HepG2 (cell line): ENCODE data around the gene CDC123. TPM values are rescaled to one million over a fixed set of nuclear protein-coding genes. Genes with fewer than 3 reads are reported as not detected.

ENCODE experiments used
- ADNP ChIP-seq: sonication (generic); formaldehyde crosslinking; IDR thresholded peaks from 2 replicates; pipeline ENCODE4 v1.4.0; 2020; ENCODE audit warnings: missing genetic modification reagents
- AHDC1 ChIP-seq: sonication (generic); formaldehyde crosslinking; IDR thresholded peaks from 2 replicates; pipeline ENCODE4 v1.5.1; 2020; ENCODE audit warnings: mild to moderate bottlenecking, missing genetic modification reagents, borderline replicate concordance
- BCL6 ChIP-seq: IDR thresholded peaks from 2 replicates; pipeline ENCODE4 v1.6.1; 2016; ENCODE audit warnings: missing genetic modification reagents, missing compliant biosample characterization
- EP300 ChIP-seq, 3 experiments: sonication (generic) in 1 of 3; formaldehyde crosslinking in 1 of 3; IDR thresholded peaks; 2 replicates each; pipeline versions ENCODE4 v1.5.1 to v1.6.1; 2011 to 2020; ENCODE audit warnings: low read depth in 2 of 3, low read length in 2 of 3, borderline replicate concordance in 1 of 3, improper control_type of control experiment in 1 of 3, mild to moderate bottlenecking in 1 of 3, missing genetic modification reagents in 1 of 3, moderate library complexity in 1 of 3
- FOXP4 ChIP-seq: sonication (generic); formaldehyde crosslinking; IDR thresholded peaks from 2 replicates; pipeline ENCODE4 v1.4.0; 2020; ENCODE audit warnings: missing genetic modification reagents
- JDP2 ChIP-seq: sonication (generic); formaldehyde crosslinking; IDR thresholded peaks from 2 replicates; pipeline ENCODE4 v1.8.1; 2022; ENCODE audit warnings: missing genetic modification reagents, borderline replicate concordance
- PITX1 ChIP-seq: sonication (generic); formaldehyde crosslinking; IDR thresholded peaks from 2 replicates; pipeline ENCODE4 v1.5.1; 2020; ENCODE audit warnings: mild to moderate bottlenecking, missing genetic modification reagents
- REST ChIP-seq, 2 experiments: IDR thresholded peaks; 2 replicates each; pipeline ENCODE4 v1.6.1; 2011 to 2012; ENCODE audit warnings: low read length in 2 of 2, borderline replicate concordance in 1 of 2, low read depth in 1 of 2, mild to moderate bottlenecking in 1 of 2, moderate library complexity in 1 of 2
- SIX4 ChIP-seq: sonication (generic); formaldehyde crosslinking; IDR thresholded peaks from 2 replicates; pipeline ENCODE4 v1.4.0; 2020; ENCODE audit warnings: missing genetic modification reagents
- TEF ChIP-seq: sonication (generic); formaldehyde crosslinking; IDR thresholded peaks from 2 replicates; pipeline ENCODE4 v1.5.0; 2020; ENCODE audit warnings: missing genetic modification reagents
- ZNF292 ChIP-seq: sonication (generic); formaldehyde crosslinking; IDR thresholded peaks from 2 replicates; pipeline ENCODE4 v1.8.1; 2022; ENCODE audit warnings: mild to moderate bottlenecking, low read depth, missing genetic modification reagents, borderline replicate concordance
- ZNF782 ChIP-seq: sonication (generic); formaldehyde crosslinking; IDR thresholded peaks from 2 replicates; pipeline ENCODE4 v1.4.0; 2020; ENCODE audit warnings: missing genetic modification reagents, mild to moderate bottlenecking, borderline replicate concordance
- polyA plus RNA-seq, 8 experiments: library from polyadenylated mRNA; depleted of rRNA in 3 of 8; stranded (reverse) in 7 of 8; unstranded in 1 of 8; fragments of >200 nt; fragmentation: Illumina TruSeq in 4 of 8; extraction: Trizol in 4 of 8; gene quantifications; 2 replicates each; pipeline versions ENCODE4 v1.2.1 to v1.2.3, GENCODE V29; 2011 to 2016; ENCODE audit warnings: low read depth in 4 of 8, missing spikeins in 1 of 8, mixed read lengths in 1 of 8; ENCODE audit not compliant: insufficient read depth in 1 of 8
- total RNA-seq, 5 experiments: library from RNA; depleted of rRNA; stranded (reverse); fragments of >200 nt; fragmentation: Illumina TruSeq; extraction: Trizol; gene quantifications; 2 replicates each; pipeline ENCODE4 v1.2.3, GENCODE V29; 2016; ENCODE audit warnings: low read depth in 1 of 5

CDC123 gene
- total and polyA plus RNA-seq, 2 of the 13 experiments (the other 11 are each of a cell fraction or from before 2014, with no cell fraction given) = 63.3 to 153 TPM

GRCh38 chr10:12238821-12239220 is 42.8 kb downstream of the CDC123 start (continued):
- TF ChIP-seq FOXP4 = peak; percentile 20; the same call in 1 of the 2 replicates
- TF ChIP-seq BCL6 (CRISPR knock-in tag) = peak; percentile 87
- peak; percentile 95 for TF ChIP-seq TEF
- TF ChIP-seq AHDC1 (CRISPR knock-in tag) = peak; percentile 46; the same call in 1 of the 2 replicates
- peak in 1 of 2 experiments; percentile 56; a peak in 2 of 4 replicates for TF ChIP-seq EP300 (IDR thresholded peaks at IDR 0.05; ENCODE audit: low read depth in 2 of 2, low read length in 2 of 2)
- TF ChIP-seq EP300 (CRISPR knock-in tag; IDR thresholded peaks at IDR 0.05; ENCODE audit: borderline replicate concordance) = no peak; the same call in 1 of the 2 replicates
- TF ChIP-seq JDP2 (CRISPR knock-in tag) = no peak
- TF ChIP-seq PITX1 = peak; percentile 84; the same call in 1 of the 2 replicates
- 0 out of 2 replicates have a peak, but pooled peaks have one; percentile 55 for TF ChIP-seq ADNP
- TF ChIP-seq REST (IDR thresholded peaks at IDR 0.05; ENCODE audit: borderline replicate concordance in 1 of 2, low read depth in 1 of 2, low read length in 2 of 2) = 0 out of 4 replicates have a peak, but pooled peaks of 1 of the 2 experiments have one; percentile 12
- TF ChIP-seq ZNF782 (CRISPR knock-in tag) = no peak
- 0 out of 2 replicates have a peak, but pooled peaks have one; percentile 21 for TF ChIP-seq ZNF292 (CRISPR knock-in tag)
- TF ChIP-seq SIX4 = no peak
